HFFc6 (cell line): ENCODE measurements around the gene RNF8. TPM values are rescaled to one million over a fixed set of nuclear protein-coding genes. Genes with fewer than 3 reads are reported as not detected.
"Not testable (repeated sequence)": the region's sequence is repeated elsewhere in the genome, so short reads cannot be mapped to it uniquely, and the experiment has no call there.

Source experiments
- DNase-seq: peaks from one replicate; pipeline ENCODE4 v3.0.0-alpha.2; 2018
- H3K27ac Mint-ChIP-seq: 2 replicates; pipeline ENCODE4 v1.8.0; 2020; ENCODE audit warnings: mild to moderate bottlenecking, mixed read lengths
- H3K27me3 Mint-ChIP-seq: 2 replicates; pipeline ENCODE4 v1.8.0; 2021; ENCODE audit warnings: mild to moderate bottlenecking, moderate library complexity, mixed read lengths; ENCODE audit not compliant: insufficient read depth
- H3K36me3 Mint-ChIP-seq: 2 replicates; pipeline ENCODE4 v1.8.0; 2021; ENCODE audit warnings: low read depth, mixed read lengths
- H3K4me1 Mint-ChIP-seq: 2 replicates; pipeline ENCODE4 v1.8.0; 2020; ENCODE audit warnings: low read depth, mixed read lengths
- H3K4me3 Mint-ChIP-seq: 2 replicates; pipeline ENCODE4 v1.8.0; 2020; ENCODE audit warnings: mild to moderate bottlenecking, moderate library complexity, mixed read lengths
- H3K9me3 Mint-ChIP-seq: 2 replicates; pipeline ENCODE4 v1.8.0; 2020; ENCODE audit warnings: mild to moderate bottlenecking, mixed read lengths
- total RNA-seq, 6 experiments: library from RNA; stranded (reverse); fragmentation: NEBNext Ultra II Directional; extraction: Animal tissue kit (Norgen Biotek cat#: 25700); gene quantifications; 2 replicates in 1 of 6; 3 replicates in 5 of 6; pipeline ENCODE4 v1.2.3, GENCODE V29; 2021
- TF ChIP-seq, protein P1 (sequence below): fragments of 200-600 bp; sonication (generic); IDR thresholded peaks from 2 replicates; pipeline ENCODE4 v1.5.0; 2021; ENCODE audit warnings: antibody characterized with exemption, mild to moderate bottlenecking

RNF8 gene
- total RNA-seq, 6 experiments from 2014 or later: 14.1 to 18.5 (median 17.5) TPM

DNA sequence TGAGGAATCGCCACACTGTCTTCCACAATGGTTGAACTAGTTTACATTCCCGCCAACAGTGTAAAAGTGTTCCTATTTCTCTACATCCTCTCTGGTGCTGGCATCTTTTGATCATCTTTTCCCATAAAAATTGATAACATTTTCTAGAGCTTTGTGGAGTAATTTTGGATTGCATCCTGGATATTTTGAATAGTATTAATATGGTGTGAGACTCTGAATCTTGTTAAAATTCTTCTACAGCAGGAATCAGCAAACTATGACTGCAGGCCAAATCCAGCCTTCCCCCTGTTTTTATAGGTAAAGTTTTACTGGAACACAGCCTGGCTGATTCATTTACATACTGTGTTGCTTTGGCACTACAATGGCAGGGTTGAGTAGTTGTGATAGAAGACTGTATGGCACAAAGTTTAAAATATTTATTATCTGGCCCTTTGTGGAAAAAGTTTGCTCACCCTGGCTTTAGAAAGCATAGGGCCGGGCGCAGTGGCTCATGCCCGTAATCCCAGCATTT lies 15.0 kb upstream of the RNF8 start:
- no peak for DNase-seq
- peaks cover 26% of the 10 kb centered on the region for H3K4me1 Mint-ChIP-seq
- H3K4me3 Mint-ChIP-seq: no peak overlapping the region
- TF ChIP-seq, protein P1, sequence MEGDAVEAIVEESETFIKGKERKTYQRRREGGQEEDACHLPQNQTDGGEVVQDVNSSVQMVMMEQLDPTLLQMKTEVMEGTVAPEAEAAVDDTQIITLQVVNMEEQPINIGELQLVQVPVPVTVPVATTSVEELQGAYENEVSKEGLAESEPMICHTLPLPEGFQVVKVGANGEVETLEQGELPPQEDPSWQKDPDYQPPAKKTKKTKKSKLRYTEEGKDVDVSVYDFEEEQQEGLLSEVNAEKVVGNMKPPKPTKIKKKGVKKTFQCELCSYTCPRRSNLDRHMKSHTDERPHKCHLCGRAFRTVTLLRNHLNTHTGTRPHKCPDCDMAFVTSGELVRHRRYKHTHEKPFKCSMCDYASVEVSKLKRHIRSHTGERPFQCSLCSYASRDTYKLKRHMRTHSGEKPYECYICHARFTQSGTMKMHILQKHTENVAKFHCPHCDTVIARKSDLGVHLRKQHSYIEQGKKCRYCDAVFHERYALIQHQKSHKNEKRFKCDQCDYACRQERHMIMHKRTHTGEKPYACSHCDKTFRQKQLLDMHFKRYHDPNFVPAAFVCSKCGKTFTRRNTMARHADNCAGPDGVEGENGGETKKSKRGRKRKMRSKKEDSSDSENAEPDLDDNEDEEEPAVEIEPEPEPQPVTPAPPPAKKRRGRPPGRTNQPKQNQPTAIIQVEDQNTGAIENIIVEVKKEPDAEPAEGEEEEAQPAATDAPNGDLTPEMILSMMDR: no peak
- no peaks in the 10 kb centered on the region; the same call in 1 of the 2 replicates for H3K36me3 Mint-ChIP-seq
- H3K9me3 Mint-ChIP-seq: no peaks in the 10 kb centered on the region
- no peaks in the 10 kb centered on the region; the same call in 1 of the 2 replicates for H3K27me3 Mint-ChIP-seq
- H3K27ac Mint-ChIP-seq: no peak overlapping the region

- Mint-ChIP-seq H3K4me1 (peaks cover 26% of the 10 kb centered on the region), H3K27me3 (peaks cover 6% of the 10 kb centered on the region), H3K27ac (peak overlapping the region; percentile 47), H3K4me3 (no peak overlapping the region), H3K36me3 (no peaks in the 10 kb centered on the region; the same call in 1 of the 2 replicates), H3K9me3 (no peaks in the 10 kb centered on the region)
- TF ChIP-seq, protein P1: no peak
- DNase-seq: no peak
Observed at GRCh38 chr6:37339741-37340638, 13.8 kb upstream of the RNF8 start.

DNA sequence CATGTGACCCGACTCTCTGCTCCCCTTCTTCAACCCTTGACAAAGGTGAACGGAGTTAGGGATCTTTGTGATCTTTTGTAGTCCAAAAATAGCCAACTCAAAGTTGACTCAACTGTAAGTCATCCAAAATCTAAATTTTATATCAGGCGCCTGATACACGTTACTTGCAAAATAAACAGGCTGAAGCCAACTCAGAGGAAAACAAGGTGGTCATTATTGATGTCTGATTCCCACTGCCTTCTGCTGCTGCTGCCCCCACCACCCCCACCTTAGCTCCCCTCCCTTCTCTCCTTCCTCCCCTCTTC lies 13.2 kb upstream of the RNF8 start:
- no peak overlapping the region for H3K4me3 Mint-ChIP-seq
- H3K27me3 Mint-ChIP-seq: peaks cover 6% of the 10 kb centered on the region
- H3K27ac Mint-ChIP-seq: peak overlapping the region; percentile 47
- peak; percentile 39 for DNase-seq
- TF ChIP-seq, protein P1: no peak
- no peaks in the 10 kb centered on the region for H3K9me3 Mint-ChIP-seq
- peaks cover 26% of the 10 kb centered on the region for H3K4me1 Mint-ChIP-seq
- H3K36me3 Mint-ChIP-seq: no peaks in the 10 kb centered on the region; the same call in 1 of the 2 replicates

DNA sequence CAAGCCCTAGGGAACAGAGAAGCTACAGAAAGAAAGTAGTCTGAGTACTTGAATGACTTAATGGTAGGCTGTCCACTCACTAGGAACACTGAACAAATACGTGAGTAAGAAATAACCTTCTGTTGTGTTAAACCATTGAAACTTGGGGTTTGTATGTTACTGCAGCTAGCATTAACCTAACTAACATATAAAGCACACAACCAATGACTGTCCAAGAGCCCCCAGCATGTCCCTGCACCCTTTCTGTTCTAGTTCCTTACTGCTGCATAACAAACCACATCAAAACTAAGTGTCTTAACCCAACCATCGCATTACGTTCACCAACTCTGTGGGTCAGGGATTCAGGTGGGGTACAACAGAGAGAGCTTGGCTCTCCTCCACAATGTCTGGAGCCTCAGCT lies 10.5 kb upstream of the RNF8 start:
- H3K27ac Mint-ChIP-seq: no peak overlapping the region
- no peak overlapping the region for H3K4me3 Mint-ChIP-seq
- peaks cover 6% of the 10 kb centered on the region for H3K27me3 Mint-ChIP-seq

GRCh38 chr6:37344308-37344707 lies 9.5 kb upstream of the RNF8 start:
- Mint-ChIP-seq H3K36me3 (no peaks in the 10 kb centered on the region; the same call in 1 of the 2 replicates), H3K27ac (no peak overlapping the region), H3K9me3 (peaks cover 4% of the 10 kb centered on the region; the same call in 1 of the 2 replicates), H3K4me1 (peaks cover 17% of the 10 kb centered on the region), H3K27me3 (peaks cover 9% of the 10 kb centered on the region), H3K4me3 (no peak overlapping the region)
- TF ChIP-seq, protein P1: no peak
- DNase-seq: no peak

More for the DNA sequence above, 10.5 kb upstream of the RNF8 start:
- Mint-ChIP-seq H3K9me3 (peaks cover 4% of the 10 kb centered on the region; the same call in 1 of the 2 replicates), H3K36me3 (no peaks in the 10 kb centered on the region; the same call in 1 of the 2 replicates), H3K4me1 (peaks cover 26% of the 10 kb centered on the region)
- TF ChIP-seq, protein P1: no peak
- no peak for DNase-seq

DNA sequence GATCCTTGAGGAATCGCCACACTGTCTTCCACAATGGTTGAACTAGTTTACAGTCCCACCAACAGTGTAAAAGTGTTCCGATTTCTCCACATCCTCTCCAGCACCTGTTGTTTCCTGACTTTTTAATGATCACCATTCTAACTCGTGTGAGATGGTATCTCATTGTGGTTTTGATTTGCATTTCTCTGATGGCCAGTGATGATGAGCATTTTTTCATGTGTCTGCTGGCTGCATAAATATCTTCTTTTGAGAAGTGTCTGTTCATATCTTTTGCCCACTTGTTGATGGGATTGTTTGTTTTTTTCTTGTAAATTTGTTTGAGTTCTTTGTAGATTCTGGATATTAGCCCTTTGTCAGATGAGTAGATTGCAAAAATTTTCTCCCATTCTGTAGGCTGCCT lies 8.0 kb upstream of the RNF8 start:
- not testable (repeated sequence) for H3K9me3 Mint-ChIP-seq, H3K36me3 Mint-ChIP-seq, H3K27me3 Mint-ChIP-seq, H3K4me3 Mint-ChIP-seq, H3K4me1 Mint-ChIP-seq, DNase-seq, H3K27ac Mint-ChIP-seq
